ENCODE measurements around the gene DNAJC24.
"Not testable (repeated sequence)": the region's sequence is repeated elsewhere in the genome, so short reads cannot be mapped to it uniquely, and the experiment has no call there.

The DNAJC24 gene, protein sequence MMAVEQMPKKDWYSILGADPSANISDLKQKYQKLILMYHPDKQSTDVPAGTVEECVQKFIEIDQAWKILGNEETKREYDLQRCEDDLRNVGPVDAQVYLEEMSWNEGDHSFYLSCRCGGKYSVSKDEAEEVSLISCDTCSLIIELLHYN

DNA sequence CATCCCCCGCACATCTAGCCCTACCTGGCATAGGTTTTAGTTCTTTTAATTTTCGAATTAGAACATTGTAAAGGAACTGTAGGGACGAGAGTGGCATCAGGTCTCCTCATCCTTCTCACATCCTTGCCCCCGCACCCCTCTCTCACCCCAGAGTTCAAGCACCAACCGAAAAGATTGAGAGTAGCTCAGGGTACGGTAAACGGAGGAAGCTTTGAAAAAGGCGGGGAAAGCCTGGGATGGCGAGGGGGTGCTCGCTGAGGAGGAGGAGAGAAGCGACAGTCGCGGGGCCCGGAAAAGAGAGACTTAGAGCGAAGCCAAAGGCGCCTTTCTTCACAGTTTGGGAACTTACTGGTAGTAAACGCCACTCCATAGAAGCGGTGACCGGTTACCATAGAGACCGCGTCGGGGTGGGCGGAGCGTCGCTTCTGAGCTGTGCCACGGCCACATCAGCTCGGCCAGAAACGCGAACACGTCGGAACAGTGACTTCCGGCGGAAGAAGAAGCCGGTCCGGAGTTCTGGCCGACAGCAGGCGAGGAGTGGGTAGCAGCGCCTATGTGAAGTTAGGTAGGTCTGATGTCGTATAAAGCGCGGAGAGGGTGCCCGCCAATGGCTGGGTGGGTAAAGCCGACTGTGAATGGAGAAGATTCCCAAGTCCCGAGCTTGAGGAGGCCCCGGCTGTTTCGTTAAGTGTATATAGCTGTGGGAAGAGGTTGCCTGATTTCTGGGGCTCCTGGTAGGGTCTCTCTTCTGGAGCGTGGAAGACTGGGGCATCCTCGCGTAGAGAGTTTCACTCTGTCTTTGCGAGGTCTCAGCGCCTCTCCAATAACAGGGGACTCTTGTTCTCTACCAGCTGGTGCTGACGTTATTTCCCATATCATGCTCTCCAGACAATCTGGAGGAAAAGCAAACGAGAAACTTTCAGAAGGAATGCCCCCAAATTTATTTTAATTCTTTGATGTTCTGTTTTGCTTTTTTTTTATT lies at the start of gene DNAJC24, which contains the start of gene DCDC1:
TSS of gene DNAJC24 (plus strand) at position 513 of the 982 bp plus-strand sequence. CDS start 889 bp downstream, outside the sequence.
TSS of gene DCDC1 (minus strand) at position 392 of the 982 bp plus-strand sequence. CDS start 41,459 bp downstream, outside the sequence.
- Histone ChIP-seq H3K9me3 (ENCODE audit: control insufficient read depth in 5 of 5, low read length in 5 of 5) (no peaks in the 10 kb centered on the region), H3K27ac (ENCODE audit: low read depth, low read length) (peak within 1 kb of the TSS; percentile 88), H3K9ac (ENCODE audit: low read length in 5 of 5) (peak within 1 kb of the TSS; percentile 94 to 98 (median 94)), H3K4me3 (ENCODE audit: low read depth in 1 of 5, low read length in 5 of 5) (peak within 1 kb of the TSS; percentile 93 to 97 (median 97)), H3K36me3 (ENCODE audit: control insufficient read depth in 5 of 5, insufficient read depth in 5 of 5, low read length in 5 of 5) (no peaks in the 10 kb centered on the region), H3K27me3 (ENCODE audit: control insufficient read depth in 5 of 5, insufficient read depth in 4 of 5, low read length in 5 of 5) (no peaks in the 10 kb centered on the region), H3K4me1 (ENCODE audit: control insufficient read depth in 5 of 5, insufficient read depth in 5 of 5, low read length in 5 of 5) (peaks cover 2 to 19% (median 14%) of the 10 kb centered on the region in 5 donors)

DNA sequence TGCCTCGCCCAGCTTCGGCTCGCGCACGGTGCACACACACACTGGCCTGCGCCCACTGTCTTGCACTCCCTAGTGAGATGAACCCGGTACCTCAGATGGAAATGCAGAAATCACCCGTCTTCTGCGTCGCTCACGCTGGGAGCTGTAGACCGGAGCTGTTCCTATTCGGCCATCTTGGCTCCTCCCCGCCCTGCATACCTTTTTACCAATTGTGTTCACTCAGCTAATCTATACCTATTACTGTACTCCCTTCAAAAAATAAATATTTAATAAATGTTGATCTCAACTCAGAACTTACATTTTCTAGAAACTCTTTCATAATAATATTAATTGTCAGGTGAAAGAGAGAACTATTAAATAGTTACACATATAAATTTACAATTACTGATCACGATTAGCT lies 48.2 kb upstream of the DNAJC24 start:
- not testable (repeated sequence) for H3K4me3 ChIP-seq (ENCODE audit: low read depth in 1 of 5, low read length in 5 of 5); H3K9me3 ChIP-seq (ENCODE audit: control insufficient read depth in 5 of 5, low read length in 5 of 5); H3K27me3 ChIP-seq (ENCODE audit: control insufficient read depth in 5 of 5, insufficient read depth in 4 of 5, low read length in 5 of 5); H3K4me1 ChIP-seq (ENCODE audit: control insufficient read depth in 5 of 5, insufficient read depth in 5 of 5, low read length in 5 of 5); H3K36me3 ChIP-seq (ENCODE audit: control insufficient read depth in 5 of 5, insufficient read depth in 5 of 5, low read length in 5 of 5); H3K9ac ChIP-seq (ENCODE audit: low read length in 5 of 5); H3K27ac ChIP-seq (ENCODE audit: low read depth, low read length)

DNA sequence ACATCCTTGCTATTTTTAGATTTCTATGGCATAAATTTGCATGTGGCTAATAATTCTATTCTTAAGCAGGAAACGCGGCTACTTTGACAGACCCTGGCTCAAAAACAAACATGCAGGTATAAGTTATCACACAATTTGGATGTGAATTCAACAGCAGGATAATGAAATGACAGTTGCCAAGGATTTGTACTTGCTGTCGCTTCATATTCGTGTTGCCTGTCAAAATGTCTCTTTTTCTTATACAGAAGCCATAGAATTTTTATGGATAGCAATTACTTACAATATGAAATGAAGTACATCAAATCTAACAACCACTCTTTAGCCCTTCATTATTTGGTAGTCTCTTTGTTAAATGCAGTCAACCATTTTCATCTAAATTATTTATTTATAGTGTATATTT lies 46.5 kb upstream of the DNAJC24 start:
- Histone ChIP-seq H3K27me3 (ENCODE audit: control insufficient read depth in 5 of 5, insufficient read depth in 4 of 5, low read length in 5 of 5) (no peaks in the 10 kb centered on the region), H3K4me3 (ENCODE audit: low read depth in 1 of 5, low read length in 5 of 5) (no peak overlapping the region), H3K9me3 (ENCODE audit: control insufficient read depth in 5 of 5, low read length in 5 of 5) (no peaks in the 10 kb centered on the region), H3K9ac (ENCODE audit: low read length in 5 of 5) (no peak overlapping the region), H3K27ac (ENCODE audit: low read depth, low read length) (no peak overlapping the region), H3K4me1 (ENCODE audit: control insufficient read depth in 5 of 5, insufficient read depth in 5 of 5, low read length in 5 of 5) (peaks cover 0 to 10% (median 0%) of the 10 kb centered on the region in 5 donors), H3K36me3 (ENCODE audit: control insufficient read depth in 5 of 5, insufficient read depth in 5 of 5, low read length in 5 of 5) (no peaks in the 10 kb centered on the region)

DNA sequence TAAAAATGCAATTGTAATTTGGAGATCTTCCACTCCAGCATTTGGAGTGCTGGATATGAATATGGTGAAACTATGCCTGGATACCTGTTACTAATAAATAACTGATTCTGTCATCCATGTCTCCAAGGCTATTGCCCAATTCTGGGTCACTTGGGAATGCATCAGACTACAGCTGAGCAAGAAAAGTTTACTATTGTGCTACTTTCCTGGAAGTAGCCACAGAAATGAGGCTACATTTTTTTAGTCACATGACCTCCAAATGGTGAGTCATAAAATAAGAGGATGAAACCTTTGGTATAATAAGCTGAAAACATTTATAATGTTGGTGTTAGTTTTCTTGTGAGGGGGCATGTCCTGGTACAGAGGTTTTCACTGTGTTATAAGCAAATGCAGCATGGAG lies 44.5 kb upstream of the DNAJC24 start:
- H3K9me3 ChIP-seq (ENCODE audit: control insufficient read depth in 5 of 5, low read length in 5 of 5): no peaks in the 10 kb centered on the region
- H3K27me3 ChIP-seq (ENCODE audit: control insufficient read depth in 5 of 5, insufficient read depth in 4 of 5, low read length in 5 of 5): no peaks in the 10 kb centered on the region
- H3K4me3 ChIP-seq (ENCODE audit: low read depth in 1 of 5, low read length in 5 of 5): no peak overlapping the region
- no peak overlapping the region for H3K9ac ChIP-seq (ENCODE audit: low read length in 5 of 5)
- H3K4me1 ChIP-seq (ENCODE audit: control insufficient read depth in 5 of 5, insufficient read depth in 5 of 5, low read length in 5 of 5): peaks cover 0 to 10% (median 0%) of the 10 kb centered on the region in 5 donors
- H3K36me3 ChIP-seq (ENCODE audit: control insufficient read depth in 5 of 5, insufficient read depth in 5 of 5, low read length in 5 of 5): no peaks in the 10 kb centered on the region
- H3K27ac ChIP-seq (ENCODE audit: low read depth, low read length): no peak overlapping the region

DNA sequence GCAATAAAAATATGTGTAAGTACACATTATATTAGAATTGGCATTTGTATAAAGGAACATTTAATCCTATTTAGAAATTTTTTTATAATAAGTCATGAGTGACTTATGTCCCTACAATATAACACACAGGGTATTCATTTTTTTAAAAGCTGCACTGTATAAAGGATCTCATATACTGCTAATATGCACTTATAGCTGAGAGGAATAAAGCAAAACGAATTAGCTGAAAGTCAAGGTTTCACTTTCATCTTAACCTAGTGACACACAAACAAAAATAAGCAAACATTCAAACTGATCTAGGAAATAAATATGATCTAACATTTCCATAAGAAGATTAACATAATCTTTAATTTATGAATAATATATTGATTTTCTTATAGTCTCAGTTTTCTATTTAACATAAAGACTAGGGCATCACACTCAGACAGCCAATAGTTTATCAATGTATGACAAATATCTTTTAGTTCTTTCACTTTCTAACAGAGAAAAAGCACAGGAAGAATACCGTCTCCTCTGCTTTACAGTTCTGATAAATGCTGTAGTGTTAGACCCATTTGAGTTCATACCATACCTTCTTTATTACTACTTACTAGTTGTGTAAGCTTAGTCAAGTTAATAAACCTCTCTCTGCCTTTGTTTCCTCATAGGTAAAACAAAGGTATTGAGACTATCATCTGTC lies 43.1 kb upstream of the DNAJC24 start:
- no peaks in the 10 kb centered on the region for H3K9me3 ChIP-seq (ENCODE audit: control insufficient read depth in 5 of 5, low read length in 5 of 5)
- H3K36me3 ChIP-seq (ENCODE audit: control insufficient read depth in 5 of 5, insufficient read depth in 5 of 5, low read length in 5 of 5): no peaks in the 10 kb centered on the region
- H3K9ac ChIP-seq (ENCODE audit: low read length in 5 of 5): no peak overlapping the region
- H3K4me3 ChIP-seq (ENCODE audit: low read depth in 1 of 5, low read length in 5 of 5): no peak overlapping the region
- H3K27me3 ChIP-seq (ENCODE audit: control insufficient read depth in 5 of 5, insufficient read depth in 4 of 5, low read length in 5 of 5): no peaks in the 10 kb centered on the region
- H3K4me1 ChIP-seq (ENCODE audit: control insufficient read depth in 5 of 5, insufficient read depth in 5 of 5, low read length in 5 of 5): peaks cover 0 to 10% (median 0%) of the 10 kb centered on the region in 5 donors
- no peak overlapping the region for H3K27ac ChIP-seq (ENCODE audit: low read depth, low read length)

DNA sequence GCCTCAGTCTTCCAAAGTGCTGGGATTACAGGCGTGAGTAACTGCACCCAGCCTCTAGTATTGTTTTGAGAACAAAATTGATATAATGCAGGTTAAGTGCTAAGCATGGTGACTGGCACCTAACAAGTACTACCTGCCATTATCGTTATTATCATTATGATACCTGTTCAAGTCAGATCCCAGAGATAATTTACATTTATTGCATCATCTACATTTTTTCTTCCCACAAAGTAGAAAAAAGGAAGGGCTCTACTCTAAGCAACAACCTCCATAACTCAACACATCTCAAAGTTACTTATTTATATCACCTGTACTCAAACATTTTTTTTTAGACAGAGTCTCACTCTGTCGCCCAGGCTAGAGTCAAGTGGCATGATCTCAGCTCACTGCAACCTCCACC lies 42.2 kb upstream of the DNAJC24 start:
- no peaks in the 10 kb centered on the region for H3K27me3 ChIP-seq (ENCODE audit: control insufficient read depth in 5 of 5, insufficient read depth in 4 of 5, low read length in 5 of 5)
- no peaks in the 10 kb centered on the region for H3K9me3 ChIP-seq (ENCODE audit: control insufficient read depth in 5 of 5, low read length in 5 of 5)
- H3K9ac ChIP-seq (ENCODE audit: low read length in 5 of 5): no peak overlapping the region
- no peaks in the 10 kb centered on the region for H3K36me3 ChIP-seq (ENCODE audit: control insufficient read depth in 5 of 5, insufficient read depth in 5 of 5, low read length in 5 of 5)
- no peak overlapping the region for H3K27ac ChIP-seq (ENCODE audit: low read depth, low read length)
- no peak overlapping the region for H3K4me3 ChIP-seq (ENCODE audit: low read depth in 1 of 5, low read length in 5 of 5)
- H3K4me1 ChIP-seq (ENCODE audit: control insufficient read depth in 5 of 5, insufficient read depth in 5 of 5, low read length in 5 of 5): peaks cover 0 to 10% (median 0%) of the 10 kb centered on the region in 5 donors

DNA sequence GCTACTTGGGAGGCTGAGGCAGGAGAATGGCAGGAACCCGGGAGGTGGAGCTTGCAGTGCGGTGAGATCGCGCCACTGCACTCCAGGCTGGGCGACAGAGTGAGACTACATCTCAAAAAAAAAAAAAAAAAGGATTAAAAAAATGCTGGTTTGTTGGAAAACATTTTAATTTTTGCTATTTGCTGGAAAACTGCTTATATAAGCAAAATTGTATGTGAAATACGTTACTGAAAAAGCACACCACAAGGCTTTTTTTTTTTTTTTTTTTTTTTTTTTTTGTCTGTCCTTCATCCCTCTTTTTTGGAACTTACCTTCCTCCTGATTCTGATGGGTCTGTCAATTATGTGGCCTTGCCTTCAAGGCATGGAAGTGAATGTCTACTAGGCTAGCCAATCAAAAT lies 41.0 kb upstream of the DNAJC24 start:
- Histone ChIP-seq H3K4me1 (ENCODE audit: control insufficient read depth in 5 of 5, insufficient read depth in 5 of 5, low read length in 5 of 5) (peaks cover 0 to 10% (median 0%) of the 10 kb centered on the region in 5 donors), H3K4me3 (ENCODE audit: low read depth in 1 of 5, low read length in 5 of 5) (no peak overlapping the region), H3K9me3 (ENCODE audit: control insufficient read depth in 5 of 5, low read length in 5 of 5) (no peaks in the 10 kb centered on the region), H3K36me3 (ENCODE audit: control insufficient read depth in 5 of 5, insufficient read depth in 5 of 5, low read length in 5 of 5) (no peaks in the 10 kb centered on the region), H3K9ac (ENCODE audit: low read length in 5 of 5) (no peak overlapping the region), H3K27me3 (ENCODE audit: control insufficient read depth in 5 of 5, insufficient read depth in 4 of 5, low read length in 5 of 5) (no peaks in the 10 kb centered on the region), H3K27ac (ENCODE audit: low read depth, low read length) (no peak overlapping the region)

DNA sequence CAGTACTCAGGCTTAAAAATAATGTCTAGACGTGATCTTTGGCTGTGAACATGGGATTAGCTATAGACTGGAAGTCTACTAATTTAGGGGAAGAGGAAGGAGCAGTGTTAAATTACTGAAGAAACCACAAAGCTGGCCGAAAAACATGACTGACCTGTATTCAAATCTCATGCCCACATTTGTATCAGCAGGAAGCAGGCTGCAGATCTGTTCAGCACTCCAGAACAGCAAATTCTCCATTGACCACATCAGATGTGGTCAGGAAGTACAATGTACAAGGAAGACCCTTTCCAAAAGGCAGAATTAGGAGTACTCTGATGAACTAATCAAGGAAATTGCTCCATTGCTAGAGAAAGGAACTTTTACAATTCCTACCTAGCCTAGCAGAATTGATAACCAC lies 31.9 kb upstream of the DNAJC24 start:
- no peak overlapping the region for H3K4me3 ChIP-seq (ENCODE audit: low read depth in 1 of 5, low read length in 5 of 5)
- H3K27ac ChIP-seq (ENCODE audit: low read depth, low read length): no peak overlapping the region
- no peaks in the 10 kb centered on the region for H3K27me3 ChIP-seq (ENCODE audit: control insufficient read depth in 5 of 5, insufficient read depth in 4 of 5, low read length in 5 of 5)
- H3K9me3 ChIP-seq (ENCODE audit: control insufficient read depth in 5 of 5, low read length in 5 of 5): peaks cover 0 to 6% (median 0%) of the 10 kb centered on the region in 5 donors
- H3K4me1 ChIP-seq (ENCODE audit: control insufficient read depth in 5 of 5, insufficient read depth in 5 of 5, low read length in 5 of 5): no peaks in the 10 kb centered on the region
- no peak overlapping the region for H3K9ac ChIP-seq (ENCODE audit: low read length in 5 of 5)
- H3K36me3 ChIP-seq (ENCODE audit: control insufficient read depth in 5 of 5, insufficient read depth in 5 of 5, low read length in 5 of 5): no peaks in the 10 kb centered on the region

DNA sequence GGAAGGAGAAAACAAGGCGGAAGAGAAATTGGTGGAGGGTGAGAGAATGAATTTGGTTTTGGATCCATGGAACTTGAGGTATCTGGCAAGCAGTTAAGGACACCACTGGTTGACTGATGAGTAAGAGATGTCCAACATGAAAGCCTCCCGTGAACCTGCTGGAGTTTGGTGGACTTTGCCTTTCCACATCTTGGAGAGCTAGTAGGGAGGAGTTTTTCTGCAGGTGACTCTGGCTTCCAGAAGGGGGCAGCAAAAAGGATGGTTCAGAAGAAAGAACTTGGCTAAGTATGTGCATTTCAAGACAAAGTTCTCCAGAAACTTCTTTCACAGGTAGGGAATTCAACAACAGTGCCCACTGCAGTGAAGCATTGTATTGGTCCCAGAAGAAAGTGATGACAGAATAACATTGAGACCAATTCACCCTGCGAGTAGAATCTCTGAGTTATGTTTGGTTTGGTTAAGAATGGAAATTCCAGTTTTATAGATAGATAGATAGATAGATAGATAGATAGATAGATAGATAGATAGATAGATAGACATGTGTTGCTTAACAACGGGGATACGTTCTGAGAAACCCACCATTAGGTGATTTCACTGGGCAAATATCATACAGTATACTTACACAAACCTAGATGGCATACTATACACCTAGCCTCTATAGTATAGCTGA lies 28.6 kb upstream of the DNAJC24 start:
- Histone ChIP-seq H3K9me3 (ENCODE audit: control insufficient read depth in 5 of 5, low read length in 5 of 5) (no peaks in the 10 kb centered on the region), H3K27ac (ENCODE audit: low read depth, low read length) (no peak overlapping the region), H3K4me1 (ENCODE audit: control insufficient read depth in 5 of 5, insufficient read depth in 5 of 5, low read length in 5 of 5) (no peaks in the 10 kb centered on the region), H3K4me3 (ENCODE audit: low read depth in 1 of 5, low read length in 5 of 5) (no peak overlapping the region), H3K36me3 (ENCODE audit: control insufficient read depth in 5 of 5, insufficient read depth in 5 of 5, low read length in 5 of 5) (no peaks in the 10 kb centered on the region), H3K27me3 (ENCODE audit: control insufficient read depth in 5 of 5, insufficient read depth in 4 of 5, low read length in 5 of 5) (no peaks in the 10 kb centered on the region), H3K9ac (ENCODE audit: low read length in 5 of 5) (no peak overlapping the region)

All from subcutaneous abdominal adipose tissue (tissue), 5 donors.